HG02763 (cell line): ENCODE data around the gene DUS2.
A peak's percentile ranks its signal among the peaks of the same experiment; 100 is the strongest.
"Not testable (repeated sequence)": the region's sequence is repeated elsewhere in the genome, so short reads cannot be mapped to it uniquely, and the experiment has no call there.

Experiments used
- ATAC-seq: cut with Tn5 transposase; IDR thresholded peaks from one replicate; pipeline ENCODE4 v1.9.1; 2021; ENCODE audit warnings: mild to moderate bottlenecking, moderate library complexity; ENCODE audit not compliant: unreplicated experiment

DUS2 gene

GRCh38 chr16:68022728-68023537 lies at the start of gene DUS2, which contains the start of gene DDX28:
Gene DUS2 (plus strand): TSS chr16:68023284. CDS start chr16:68038024, 14,740 bp downstream.
Gene DDX28 (minus strand): TSS chr16:68023232. CDS start chr16:68023202, 30 bp downstream.
- ATAC-seq, result peak; percentile 64

GRCh38 chr16:67975321-67976105 lies 47.6 kb upstream of the DUS2 start:
- no peak for ATAC-seq

- no peak for ATAC-seq
These were observed 46.9 kb upstream of the DUS2 start for GRCh38 chr16:67976205-67976604.

- ATAC-seq, result no peak
These were observed 46.1 kb upstream of the DUS2 start for GRCh38 chr16:67977005-67977404.

- ATAC-seq, result no peak
These were observed 45.4 kb upstream of the DUS2 start for GRCh38 chr16:67977469-67978227.

GRCh38 chr16:67979955-67980678 lies 43.0 kb upstream of the DUS2 start, which contains the start of gene DPEP3:
Gene DPEP3 (minus strand): TSS chr16:67980499. CDS start chr16:67980380, 119 bp downstream.
- no peak for ATAC-seq

GRCh38 chr16:67982011-67982696 lies 40.9 kb upstream of the DUS2 start:
- no peak for ATAC-seq

- no peak for ATAC-seq
These were observed 36.1 kb upstream of the DUS2 start for GRCh38 chr16:67986949-67987348.

- ATAC-seq, result no peak
These were observed 35.5 kb upstream of the DUS2 start for GRCh38 chr16:67987460-67988160.

GRCh38 chr16:67988675-67989074 lies 34.4 kb upstream of the DUS2 start:
- no peak for ATAC-seq

- no peak for ATAC-seq
These were observed 33.6 kb upstream of the DUS2 start for GRCh38 chr16:67989322-67990017.

- ATAC-seq, result no peak
These were observed 33.1 kb upstream of the DUS2 start for GRCh38 chr16:67990018-67990386.

GRCh38 chr16:67992661-67993206 lies 30.4 kb upstream of the DUS2 start:
- ATAC-seq, result no peak

GRCh38 chr16:67993207-67994039 lies 29.7 kb upstream of the DUS2 start:
- peak; percentile 72 for ATAC-seq

GRCh38 chr16:67994040-67994408 lies 29.1 kb upstream of the DUS2 start:
- ATAC-seq, result not testable (repeated sequence)

- ATAC-seq, result no peak
These were observed 27.7 kb upstream of the DUS2 start for GRCh38 chr16:67995423-67995822.

- no peak for ATAC-seq
These were observed 26.4 kb upstream of the DUS2 start for GRCh38 chr16:67996666-67997065.
